MM.1S (cell line): ENCODE data around the gene DMRTB1.

Experiments used
- DNase-seq: peaks from one replicate; pipeline ENCODE4 v3.0.0-alpha.2; 2015
- H2AFZ ChIP-seq: fragments of 300-600 bp; sonication (generic); 2 replicates; pipeline ENCODE4 v1.6.0; 2016; ENCODE audit warnings: antibody characterized with exemption, low read length
- H3F3A ChIP-seq: fragments of 300-600 bp; sonication (generic); 2 replicates; pipeline ENCODE4 v1.6.1; 2016; ENCODE audit warnings: mild to moderate bottlenecking, antibody characterized with exemption, low read length, moderate library complexity, mixed read lengths; ENCODE audit not compliant: insufficient read depth
- H3K27ac ChIP-seq: fragments of 300-600 bp; sonication (generic); 2 replicates; pipeline ENCODE4 v1.5.1; 2016; ENCODE audit warnings: mild to moderate bottlenecking, low read length
- H3K27me3 ChIP-seq: fragments of 300-600 bp; sonication (generic); replicated peaks from 2 replicates; pipeline ENCODE4 v1.6.0; 2016; ENCODE audit warnings: low read length; ENCODE audit not compliant: insufficient read depth
- H3K36me3 ChIP-seq: fragments of 300-600 bp; sonication (generic); replicated peaks from 2 replicates; pipeline ENCODE4 v1.6.1; 2016; ENCODE audit warnings: mild to moderate bottlenecking, low read length, mixed read lengths; ENCODE audit not compliant: insufficient read depth
- H3K4me1 ChIP-seq: fragments of 300-600 bp; sonication (generic); 2 replicates; pipeline ENCODE4 v1.6.1; 2016; ENCODE audit warnings: low read length, mixed read lengths
- H3K4me2 ChIP-seq: fragments of 300-600 bp; sonication (generic); 2 replicates; pipeline ENCODE4 v1.6.0; 2016; ENCODE audit warnings: low read depth, low read length
- H3K4me3 ChIP-seq: fragments of 300-600 bp; sonication (generic); 2 replicates; pipeline ENCODE4 v1.5.1; 2016; ENCODE audit warnings: low read length, mixed read lengths
- H3K79me2 ChIP-seq: fragments of 300-600 bp; sonication (generic); 2 replicates; pipeline ENCODE4 v1.6.1; 2016; ENCODE audit warnings: mixed run types, low read length, mixed read lengths
- H3K9ac ChIP-seq: fragments of 300-600 bp; sonication (generic); 2 replicates; pipeline ENCODE4 v1.6.1; 2016; ENCODE audit warnings: low read length, mixed read lengths
- H3K9me2 ChIP-seq: fragments of 300-600 bp; sonication (generic); replicated peaks from 2 replicates; pipeline ENCODE4 v1.6.1; 2016; ENCODE audit warnings: mild to moderate bottlenecking, low read length, mixed read lengths; ENCODE audit not compliant: insufficient read depth
- H3K9me3 ChIP-seq: fragments of 300-600 bp; sonication (generic); replicated peaks from 2 replicates; pipeline ENCODE4 v1.6.1; 2016; ENCODE audit warnings: mild to moderate bottlenecking, low read length, mixed read lengths; ENCODE audit not compliant: insufficient read depth
- H4K20me1 ChIP-seq: fragments of 300-600 bp; sonication (generic); 2 replicates; pipeline ENCODE4 v1.6.1; 2016; ENCODE audit warnings: mild to moderate bottlenecking, low read length, moderate library complexity, mixed read lengths; ENCODE audit not compliant: insufficient read depth
- EZH2 ChIP-seq: fragments of 300-600 bp; sonication (generic); optimal IDR thresholded peaks from 2 replicates; pipeline ENCODE3; 2017; ENCODE audit warnings: low read depth, mild to moderate bottlenecking, antibody characterized with exemption, low read length, mixed read lengths
- EZH2phosphoT487 ChIP-seq: fragments of 300-600 bp; sonication (generic); IDR thresholded peaks from 2 replicates; pipeline ENCODE4 v1.6.1; 2018; ENCODE audit warnings: antibody characterized with exemption, low read length
- TF ChIP-seq, protein P1 (sequence below): fragments of 300-600 bp; sonication (generic); IDR thresholded peaks from 2 replicates; pipeline ENCODE4 v1.5.1; 2016; ENCODE audit warnings: antibody characterized with exemption, low read length, mixed read lengths

The DMRTB1 gene

DNA sequence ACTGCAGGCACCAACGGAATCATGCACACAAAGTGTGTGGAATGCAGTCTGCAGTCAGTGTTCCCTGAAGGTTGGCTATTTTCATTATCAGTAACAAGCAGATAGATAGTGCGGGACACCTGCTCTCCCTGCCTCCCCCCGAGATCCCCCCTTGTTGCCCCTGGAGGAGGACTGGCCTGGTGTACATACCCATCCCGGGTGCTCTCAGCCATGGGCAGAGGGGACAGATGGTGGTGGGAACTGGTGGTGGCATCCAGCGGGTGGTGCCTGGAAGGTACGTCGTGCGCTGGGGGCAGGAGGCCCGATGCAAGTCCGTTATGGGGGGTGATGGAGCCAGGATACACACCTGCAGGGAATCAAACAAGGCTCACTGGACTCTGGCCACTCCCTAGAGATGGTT is 55.2 kb downstream of the DMRTB1 start:
- Histone ChIP-seq H3K27me3 (no peaks in the 10 kb centered on the region), H3K79me2 (no peaks in the 10 kb centered on the region), H3K4me3 (no peak overlapping the region), H4K20me1 (no peaks in the 10 kb centered on the region), H3K27ac (no peak overlapping the region), H3K9ac (no peak overlapping the region), H3K36me3 (no peaks in the 10 kb centered on the region), H3K4me1 (no peaks in the 10 kb centered on the region), H3F3A (no peaks in the 10 kb centered on the region), H3K4me2 (no peak overlapping the region), H3K9me2 (no peaks in the 10 kb centered on the region), H2AFZ (no peak overlapping the region), H3K9me3 (no peaks in the 10 kb centered on the region)
- TF ChIP-seq, protein P1, sequence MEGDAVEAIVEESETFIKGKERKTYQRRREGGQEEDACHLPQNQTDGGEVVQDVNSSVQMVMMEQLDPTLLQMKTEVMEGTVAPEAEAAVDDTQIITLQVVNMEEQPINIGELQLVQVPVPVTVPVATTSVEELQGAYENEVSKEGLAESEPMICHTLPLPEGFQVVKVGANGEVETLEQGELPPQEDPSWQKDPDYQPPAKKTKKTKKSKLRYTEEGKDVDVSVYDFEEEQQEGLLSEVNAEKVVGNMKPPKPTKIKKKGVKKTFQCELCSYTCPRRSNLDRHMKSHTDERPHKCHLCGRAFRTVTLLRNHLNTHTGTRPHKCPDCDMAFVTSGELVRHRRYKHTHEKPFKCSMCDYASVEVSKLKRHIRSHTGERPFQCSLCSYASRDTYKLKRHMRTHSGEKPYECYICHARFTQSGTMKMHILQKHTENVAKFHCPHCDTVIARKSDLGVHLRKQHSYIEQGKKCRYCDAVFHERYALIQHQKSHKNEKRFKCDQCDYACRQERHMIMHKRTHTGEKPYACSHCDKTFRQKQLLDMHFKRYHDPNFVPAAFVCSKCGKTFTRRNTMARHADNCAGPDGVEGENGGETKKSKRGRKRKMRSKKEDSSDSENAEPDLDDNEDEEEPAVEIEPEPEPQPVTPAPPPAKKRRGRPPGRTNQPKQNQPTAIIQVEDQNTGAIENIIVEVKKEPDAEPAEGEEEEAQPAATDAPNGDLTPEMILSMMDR, result no peak
- TF ChIP-seq EZH2 (no peak), EZH2phosphoT487 (no peak)
- no peak for DNase-seq

DNA sequence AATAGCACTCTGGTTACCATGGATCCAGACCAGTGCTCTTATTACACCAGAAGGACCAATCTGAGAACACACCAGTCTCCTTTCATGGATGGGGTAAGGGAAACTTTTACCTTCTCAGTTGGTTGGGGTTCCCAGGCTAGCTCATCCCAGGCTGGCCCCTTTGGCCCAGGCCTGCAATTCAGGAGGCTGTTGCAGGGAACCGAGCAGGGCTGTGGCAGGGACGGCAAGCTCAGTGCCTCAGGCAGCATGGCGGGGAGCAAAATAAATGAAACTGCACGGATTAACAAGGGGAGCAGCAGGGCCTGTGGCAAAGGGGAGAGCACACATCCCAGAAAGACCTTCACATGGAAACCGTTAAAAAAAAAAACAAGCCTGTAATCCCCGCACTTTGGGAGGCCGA is 57.0 kb downstream of the DMRTB1 start:
- Histone ChIP-seq H3K9ac (no peak overlapping the region), H4K20me1 (no peaks in the 10 kb centered on the region), H3K9me2 (no peaks in the 10 kb centered on the region), H3K79me2 (no peaks in the 10 kb centered on the region), H3K4me2 (no peak overlapping the region), H3K27ac (no peak overlapping the region), H3K4me1 (no peaks in the 10 kb centered on the region), H3F3A (no peaks in the 10 kb centered on the region), H3K4me3 (no peak overlapping the region), H2AFZ (no peak overlapping the region), H3K36me3 (no peaks in the 10 kb centered on the region), H3K27me3 (no peaks in the 10 kb centered on the region), H3K9me3 (no peaks in the 10 kb centered on the region)
- no peak for DNase-seq
- no peak for TF ChIP-seq EZH2
- TF ChIP-seq, protein P1, result no peak
- no peak for TF ChIP-seq EZH2phosphoT487
